ENCODE results near the gene FBXO31. TPM values are rescaled to one million over a fixed set of nuclear protein-coding genes. Genes with fewer than 3 reads are reported as not detected.
A peak's percentile ranks its signal among the peaks of the same experiment; 100 is the strongest.

The FBXO31 gene
- total and polyA plus RNA-seq, 2 donors (not counting 3 experiments of a cell fraction or from before 2014, with no cell fraction given): 17.1 to 31.8 TPM

DNA sequence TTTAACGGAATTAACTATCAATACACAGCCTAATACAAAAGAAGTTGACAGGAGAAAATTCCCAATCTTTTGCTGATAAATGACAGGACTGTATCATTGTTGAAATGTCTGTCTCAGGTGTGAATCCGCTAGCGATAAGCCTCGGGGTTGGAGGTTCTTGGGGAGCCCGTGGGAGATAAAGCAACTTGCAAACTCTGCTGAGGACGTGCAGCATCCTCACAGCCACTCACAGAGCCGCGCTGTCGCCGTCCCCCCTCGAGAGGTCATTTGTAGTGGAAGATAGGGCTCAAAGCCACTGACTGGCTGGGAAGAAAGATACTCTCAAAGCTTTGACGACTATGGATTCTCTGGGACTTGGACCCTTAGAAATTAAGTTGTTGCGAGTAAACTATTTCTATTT, 25.6 kb upstream of the FBXO31 start:
- dilution Hi-C loops (cut with MboI; ENCODE audit: extremely low pct_ligation_motif_present, low sequenced_read_pairs): no loop called here
- intact Hi-C loops (cut with micrococcal nuclease): loop anchor here (5.0 to 10.0 kb wide), 2 partner anchors 83 to 356 kb away; partner anchors contain the start of genes KLHDC4 and ZCCHC14
- no peak overlapping the region for H3K4me3 ChIP-seq (replicated peaks in 1 of 3; ENCODE audit: insufficient read depth in 1 of 3, low read depth in 1 of 3, low read length in 3 of 3)
- FAIRE-seq: no peak
- H3K9me1 ChIP-seq (replicated peaks; ENCODE audit: control insufficient read depth, extremely low read depth, insufficient read depth, low read length): no peaks in the 10 kb centered on the region
- no peak overlapping the region for H3K27ac ChIP-seq (ENCODE audit: insufficient read depth, low read depth, low read length)
- no peak for TF ChIP-seq JUN (IDR thresholded peaks at IDR 0.05; ENCODE audit: borderline replicate concordance, insufficient read depth, insufficient read length, low read depth)
- no peak for TF ChIP-seq POLR2AphosphoS5 (IDR thresholded peaks at IDR 0.05; ENCODE audit: insufficient read depth, low read depth, low read length)
- TF ChIP-seq, protein P1, sequence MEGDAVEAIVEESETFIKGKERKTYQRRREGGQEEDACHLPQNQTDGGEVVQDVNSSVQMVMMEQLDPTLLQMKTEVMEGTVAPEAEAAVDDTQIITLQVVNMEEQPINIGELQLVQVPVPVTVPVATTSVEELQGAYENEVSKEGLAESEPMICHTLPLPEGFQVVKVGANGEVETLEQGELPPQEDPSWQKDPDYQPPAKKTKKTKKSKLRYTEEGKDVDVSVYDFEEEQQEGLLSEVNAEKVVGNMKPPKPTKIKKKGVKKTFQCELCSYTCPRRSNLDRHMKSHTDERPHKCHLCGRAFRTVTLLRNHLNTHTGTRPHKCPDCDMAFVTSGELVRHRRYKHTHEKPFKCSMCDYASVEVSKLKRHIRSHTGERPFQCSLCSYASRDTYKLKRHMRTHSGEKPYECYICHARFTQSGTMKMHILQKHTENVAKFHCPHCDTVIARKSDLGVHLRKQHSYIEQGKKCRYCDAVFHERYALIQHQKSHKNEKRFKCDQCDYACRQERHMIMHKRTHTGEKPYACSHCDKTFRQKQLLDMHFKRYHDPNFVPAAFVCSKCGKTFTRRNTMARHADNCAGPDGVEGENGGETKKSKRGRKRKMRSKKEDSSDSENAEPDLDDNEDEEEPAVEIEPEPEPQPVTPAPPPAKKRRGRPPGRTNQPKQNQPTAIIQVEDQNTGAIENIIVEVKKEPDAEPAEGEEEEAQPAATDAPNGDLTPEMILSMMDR (IDR thresholded peaks at IDR 0.05; ENCODE audit: extremely low read depth in 1 of 2, insufficient read depth in 1 of 2, low read depth in 1 of 2, low read length in 2 of 2): no peak
- TF ChIP-seq POLR2A (IDR thresholded peaks at IDR 0.05; ENCODE audit: low read depth, low read length): no peak
- TF ChIP-seq MYC (IDR thresholded peaks at IDR 0.05; ENCODE audit: low read depth, low read length): no peak
- no peak for TF ChIP-seq GATA2 (IDR thresholded peaks at IDR 0.05; ENCODE audit: insufficient read depth, insufficient read length, low read depth, low read length)
- no peak for TF ChIP-seq FOS (IDR thresholded peaks at IDR 0.05; ENCODE audit: borderline replicate concordance, insufficient read depth, low read length)
- TF ChIP-seq EZH2 (IDR thresholded peaks at IDR 0.05; ENCODE audit: borderline replicate concordance, low read depth, low read length, severe bottlenecking): no peak
- no peak for TF ChIP-seq MAX (IDR thresholded peaks at IDR 0.05; ENCODE audit: insufficient read depth, insufficient read length)
- H3K36me3 ChIP-seq (ENCODE audit: control insufficient read depth in 2 of 2, extremely low read depth in 1 of 2, insufficient read depth in 2 of 2, low read length in 2 of 2): peaks cover 5 to 43% of the 10 kb centered on the region in 2 experiments
- H3K79me2 ChIP-seq (ENCODE audit: control insufficient read depth, insufficient read depth, low read length): no peaks in the 10 kb centered on the region
- POLR2A ChIA-PET: no interaction called here
- H3K27me3 ChIP-seq (ENCODE audit: control insufficient read depth in 2 of 2, insufficient read depth in 2 of 2, low read length in 2 of 2): no peaks in the 10 kb centered on the region
- H2AFZ ChIP-seq (ENCODE audit: low read depth, low read length): no peak overlapping the region
- CTCF ChIA-PET: no interaction called here
- no peaks in the 10 kb centered on the region for H3K9me3 ChIP-seq (replicated peaks; ENCODE audit: control insufficient read depth, insufficient read depth, low read length)
- H4K20me1 ChIP-seq (replicated peaks; ENCODE audit: control insufficient read depth, extremely low read depth, insufficient read depth, low read length): no peaks in the 10 kb centered on the region
- no peak for DNase-seq (ENCODE audit: low read depth, low spot score)
- BruUV-seq (replicated peaks): TSS peak; percentile 6
- H3K9ac ChIP-seq (replicated peaks; ENCODE audit: extremely low read depth, insufficient read depth, low read length): no peak overlapping the region
- H3K4me1 ChIP-seq (ENCODE audit: control insufficient read depth, extremely low read depth, insufficient read depth, low read length): peaks cover 20% of the 10 kb centered on the region
- no peak overlapping the region for H3K4me2 ChIP-seq (ENCODE audit: insufficient read depth, low read length)

All from endothelial cell of umbilical vein (primary cell).